ENCODE data around the gene BOK. TPM values are rescaled to one million over a fixed set of nuclear protein-coding genes. Genes with fewer than 3 reads are reported as not detected.

BOK gene
- total and polyA plus RNA-seq, 2 of the 13 experiments (the other 11 are each of a cell fraction or from before 2014, with no cell fraction given): 35.5 to 39.2 TPM

DNA sequence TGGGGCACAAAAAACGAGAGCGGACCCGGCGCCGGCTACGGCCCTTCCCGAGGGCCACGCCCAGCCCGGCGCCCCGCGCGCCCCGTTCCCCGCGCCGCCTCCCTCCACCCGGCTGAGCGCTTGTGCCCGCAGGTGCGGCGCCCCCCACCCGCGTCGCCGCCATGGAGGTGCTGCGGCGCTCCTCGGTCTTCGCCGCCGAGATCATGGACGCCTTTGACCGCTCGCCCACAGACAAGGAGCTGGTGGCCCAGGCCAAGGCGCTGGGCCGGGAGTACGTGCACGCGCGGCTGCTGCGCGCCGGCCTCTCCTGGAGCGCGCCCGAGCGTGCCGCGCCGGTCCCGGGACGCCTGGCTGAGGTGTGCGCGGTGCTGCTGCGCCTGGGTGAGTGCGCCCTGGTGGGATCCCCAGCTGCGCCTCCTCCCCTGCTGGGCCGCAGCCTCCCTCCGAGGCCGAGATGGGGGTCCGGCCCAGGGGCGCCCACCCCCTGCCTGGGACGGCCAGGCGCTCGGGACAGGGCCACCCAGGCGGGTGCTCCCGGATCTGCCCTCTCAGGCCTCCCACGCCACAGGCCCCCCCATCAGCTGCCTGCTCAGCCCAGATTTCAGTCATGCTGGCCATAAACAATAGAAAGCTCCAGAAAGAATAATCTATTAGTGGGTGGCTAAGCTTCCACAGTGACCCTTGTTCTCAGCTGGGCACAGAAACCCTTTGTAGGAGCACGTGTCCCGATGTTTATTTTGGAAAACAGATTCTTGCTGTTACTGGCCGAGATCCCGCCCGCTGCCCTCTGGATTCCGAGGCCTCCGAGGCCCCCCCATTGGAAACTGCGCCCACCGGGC, 997 bp downstream of the BOK start (continued):
- TF ChIP-seq, protein P1, sequence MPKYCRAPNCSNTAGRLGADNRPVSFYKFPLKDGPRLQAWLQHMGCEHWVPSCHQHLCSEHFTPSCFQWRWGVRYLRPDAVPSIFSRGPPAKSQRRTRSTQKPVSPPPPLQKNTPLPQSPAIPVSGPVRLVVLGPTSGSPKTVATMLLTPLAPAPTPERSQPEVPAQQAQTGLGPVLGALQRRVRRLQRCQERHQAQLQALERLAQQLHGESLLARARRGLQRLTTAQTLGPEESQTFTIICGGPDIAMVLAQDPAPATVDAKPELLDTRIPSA (CRISPR knock-in tag; IDR thresholded peaks at IDR 0.05; ENCODE audit: borderline replicate concordance): peak; percentile 87; the same call in 1 of the 2 replicates
- TF ChIP-seq ZNF251 (CRISPR knock-in tag; IDR thresholded peaks at IDR 0.05) (no peak), EZH2 (conservative IDR thresholded peaks at IDR 0.05; ENCODE audit: low read depth, low read length) (no peak), ATF1 (CRISPR knock-in tag; IDR thresholded peaks at IDR 0.05) (no peak), ZNF589 (CRISPR knock-in tag; conservative IDR thresholded peaks at IDR 0.05) (no peak), NCOA5 (CRISPR knock-in tag; IDR thresholded peaks at IDR 0.05) (no peak), CCAR2 (optimal IDR thresholded peaks at IDR 0.05; ENCODE audit: low read depth, low read length) (no peak), ARNT2 (CRISPR knock-in tag; IDR thresholded peaks at IDR 0.05; ENCODE audit: low read depth) (no peak), FOSL2 (CRISPR knock-in tag; IDR thresholded peaks at IDR 0.05) (no peak), ZNF496 (CRISPR knock-in tag; IDR thresholded peaks at IDR 0.05; ENCODE audit: insufficient replicate concordance) (no peak)
- TF ChIP-seq, protein P2, sequence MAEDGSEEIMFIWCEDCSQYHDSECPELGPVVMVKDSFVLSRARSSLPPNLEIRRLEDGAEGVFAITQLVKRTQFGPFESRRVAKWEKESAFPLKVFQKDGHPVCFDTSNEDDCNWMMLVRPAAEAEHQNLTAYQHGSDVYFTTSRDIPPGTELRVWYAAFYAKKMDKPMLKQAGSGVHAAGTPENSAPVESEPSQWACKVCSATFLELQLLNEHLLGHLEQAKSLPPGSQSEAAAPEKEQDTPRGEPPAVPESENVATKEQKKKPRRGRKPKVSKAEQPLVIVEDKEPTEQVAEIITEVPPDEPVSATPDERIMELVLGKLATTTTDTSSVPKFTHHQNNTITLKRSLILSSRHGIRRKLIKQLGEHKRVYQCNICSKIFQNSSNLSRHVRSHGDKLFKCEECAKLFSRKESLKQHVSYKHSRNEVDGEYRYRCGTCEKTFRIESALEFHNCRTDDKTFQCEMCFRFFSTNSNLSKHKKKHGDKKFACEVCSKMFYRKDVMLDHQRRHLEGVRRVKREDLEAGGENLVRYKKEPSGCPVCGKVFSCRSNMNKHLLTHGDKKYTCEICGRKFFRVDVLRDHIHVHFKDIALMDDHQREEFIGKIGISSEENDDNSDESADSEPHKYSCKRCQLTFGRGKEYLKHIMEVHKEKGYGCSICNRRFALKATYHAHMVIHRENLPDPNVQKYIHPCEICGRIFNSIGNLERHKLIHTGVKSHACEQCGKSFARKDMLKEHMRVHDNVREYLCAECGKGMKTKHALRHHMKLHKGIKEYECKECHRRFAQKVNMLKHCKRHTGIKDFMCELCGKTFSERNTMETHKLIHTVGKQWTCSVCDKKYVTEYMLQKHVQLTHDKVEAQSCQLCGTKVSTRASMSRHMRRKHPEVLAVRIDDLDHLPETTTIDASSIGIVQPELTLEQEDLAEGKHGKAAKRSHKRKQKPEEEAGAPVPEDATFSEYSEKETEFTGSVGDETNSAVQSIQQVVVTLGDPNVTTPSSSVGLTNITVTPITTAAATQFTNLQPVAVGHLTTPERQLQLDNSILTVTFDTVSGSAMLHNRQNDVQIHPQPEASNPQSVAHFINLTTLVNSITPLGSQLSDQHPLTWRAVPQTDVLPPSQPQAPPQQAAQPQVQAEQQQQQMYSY (CRISPR knock-in tag; IDR thresholded peaks at IDR 0.05): no peak
- TF ChIP-seq, protein P3, sequence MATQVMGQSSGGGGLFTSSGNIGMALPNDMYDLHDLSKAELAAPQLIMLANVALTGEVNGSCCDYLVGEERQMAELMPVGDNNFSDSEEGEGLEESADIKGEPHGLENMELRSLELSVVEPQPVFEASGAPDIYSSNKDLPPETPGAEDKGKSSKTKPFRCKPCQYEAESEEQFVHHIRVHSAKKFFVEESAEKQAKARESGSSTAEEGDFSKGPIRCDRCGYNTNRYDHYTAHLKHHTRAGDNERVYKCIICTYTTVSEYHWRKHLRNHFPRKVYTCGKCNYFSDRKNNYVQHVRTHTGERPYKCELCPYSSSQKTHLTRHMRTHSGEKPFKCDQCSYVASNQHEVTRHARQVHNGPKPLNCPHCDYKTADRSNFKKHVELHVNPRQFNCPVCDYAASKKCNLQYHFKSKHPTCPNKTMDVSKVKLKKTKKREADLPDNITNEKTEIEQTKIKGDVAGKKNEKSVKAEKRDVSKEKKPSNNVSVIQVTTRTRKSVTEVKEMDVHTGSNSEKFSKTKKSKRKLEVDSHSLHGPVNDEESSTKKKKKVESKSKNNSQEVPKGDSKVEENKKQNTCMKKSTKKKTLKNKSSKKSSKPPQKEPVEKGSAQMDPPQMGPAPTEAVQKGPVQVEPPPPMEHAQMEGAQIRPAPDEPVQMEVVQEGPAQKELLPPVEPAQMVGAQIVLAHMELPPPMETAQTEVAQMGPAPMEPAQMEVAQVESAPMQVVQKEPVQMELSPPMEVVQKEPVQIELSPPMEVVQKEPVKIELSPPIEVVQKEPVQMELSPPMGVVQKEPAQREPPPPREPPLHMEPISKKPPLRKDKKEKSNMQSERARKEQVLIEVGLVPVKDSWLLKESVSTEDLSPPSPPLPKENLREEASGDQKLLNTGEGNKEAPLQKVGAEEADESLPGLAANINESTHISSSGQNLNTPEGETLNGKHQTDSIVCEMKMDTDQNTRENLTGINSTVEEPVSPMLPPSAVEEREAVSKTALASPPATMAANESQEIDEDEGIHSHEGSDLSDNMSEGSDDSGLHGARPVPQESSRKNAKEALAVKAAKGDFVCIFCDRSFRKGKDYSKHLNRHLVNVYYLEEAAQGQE (IDR thresholded peaks at IDR 0.05; ENCODE audit: borderline replicate concordance in 1 of 2, low read depth in 1 of 2, low read length in 2 of 2): no peak; a peak in 1 of 4 replicates
- TF ChIP-seq, protein P4, sequence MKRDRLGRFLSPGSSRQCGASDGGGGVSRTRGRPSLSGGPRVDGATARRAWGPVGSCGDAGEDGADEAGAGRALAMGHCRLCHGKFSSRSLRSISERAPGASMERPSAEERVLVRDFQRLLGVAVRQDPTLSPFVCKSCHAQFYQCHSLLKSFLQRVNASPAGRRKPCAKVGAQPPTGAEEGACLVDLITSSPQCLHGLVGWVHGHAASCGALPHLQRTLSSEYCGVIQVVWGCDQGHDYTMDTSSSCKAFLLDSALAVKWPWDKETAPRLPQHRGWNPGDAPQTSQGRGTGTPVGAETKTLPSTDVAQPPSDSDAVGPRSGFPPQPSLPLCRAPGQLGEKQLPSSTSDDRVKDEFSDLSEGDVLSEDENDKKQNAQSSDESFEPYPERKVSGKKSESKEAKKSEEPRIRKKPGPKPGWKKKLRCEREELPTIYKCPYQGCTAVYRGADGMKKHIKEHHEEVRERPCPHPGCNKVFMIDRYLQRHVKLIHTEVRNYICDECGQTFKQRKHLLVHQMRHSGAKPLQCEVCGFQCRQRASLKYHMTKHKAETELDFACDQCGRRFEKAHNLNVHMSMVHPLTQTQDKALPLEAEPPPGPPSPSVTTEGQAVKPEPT (CRISPR knock-in tag; IDR thresholded peaks at IDR 0.05; ENCODE audit: low read depth): peak; percentile 92
- TF ChIP-seq, protein P5, sequence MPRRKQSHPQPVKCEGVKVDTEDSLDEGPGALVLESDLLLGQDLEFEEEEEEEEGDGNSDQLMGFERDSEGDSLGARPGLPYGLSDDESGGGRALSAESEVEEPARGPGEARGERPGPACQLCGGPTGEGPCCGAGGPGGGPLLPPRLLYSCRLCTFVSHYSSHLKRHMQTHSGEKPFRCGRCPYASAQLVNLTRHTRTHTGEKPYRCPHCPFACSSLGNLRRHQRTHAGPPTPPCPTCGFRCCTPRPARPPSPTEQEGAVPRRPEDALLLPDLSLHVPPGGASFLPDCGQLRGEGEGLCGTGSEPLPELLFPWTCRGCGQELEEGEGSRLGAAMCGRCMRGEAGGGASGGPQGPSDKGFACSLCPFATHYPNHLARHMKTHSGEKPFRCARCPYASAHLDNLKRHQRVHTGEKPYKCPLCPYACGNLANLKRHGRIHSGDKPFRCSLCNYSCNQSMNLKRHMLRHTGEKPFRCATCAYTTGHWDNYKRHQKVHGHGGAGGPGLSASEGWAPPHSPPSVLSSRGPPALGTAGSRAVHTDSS (CRISPR knock-in tag; conservative IDR thresholded peaks at IDR 0.05): peak; percentile 72; the same call in 1 of the 2 replicates
